AG09309 (cell line): ENCODE data around the gene R3HDML.
"Not testable (repeated sequence)": the region's sequence is repeated elsewhere in the genome, so short reads cannot be mapped to it uniquely, and the experiment has no call there.

Experiments used
- DNase-seq: peaks from one replicate; pipeline ENCODE4 v3.0.0-alpha.2; 2010; ENCODE audit warnings: low read depth
- H3K4me3 ChIP-seq: 2 replicates; pipeline ENCODE4 v1.5.1; 2011; ENCODE audit warnings: mild to moderate bottlenecking, low read depth, low read length, moderate library complexity; ENCODE audit not compliant: control insufficient read depth
- CTCF ChIP-seq: IDR thresholded peaks from 2 replicates; pipeline ENCODE4 v1.5.1; 2011; ENCODE audit warnings: mild to moderate bottlenecking, low read depth, low read length, inconsistent platforms; ENCODE audit not compliant: insufficient read depth, control insufficient read depth; ENCODE audit errors: missing control alignments

The R3HDML gene

GRCh38 chr20:44343162-44343675, 6.4 kb downstream of the R3HDML start:
- H3K4me3 ChIP-seq: no peak overlapping the region
- no peak for TF ChIP-seq CTCF
- DNase-seq: no peak

GRCh38 chr20:44344723-44345122, 7.9 kb downstream of the R3HDML start:
- no peak for DNase-seq
- TF ChIP-seq CTCF: no peak
- no peak overlapping the region for H3K4me3 ChIP-seq

- no peak overlapping the region for H3K4me3 ChIP-seq
- DNase-seq: no peak
- no peak for TF ChIP-seq CTCF
Measured at GRCh38 chr20:44345147-44345546, 8.3 kb downstream of the R3HDML start.

GRCh38 chr20:44345941-44346340, 9.1 kb downstream of the R3HDML start:
- not testable (repeated sequence) for DNase-seq

GRCh38 chr20:44348168-44348659, 11.4 kb downstream of the R3HDML start:
- TF ChIP-seq CTCF: no peak
- no peak overlapping the region for H3K4me3 ChIP-seq
- no peak for DNase-seq

More at GRCh38 chr20:44345941-44346340, 9.1 kb downstream of the R3HDML start:
- H3K4me3 ChIP-seq: not testable (repeated sequence)

GRCh38 chr20:44349349-44349748, 12.5 kb downstream of the R3HDML start:
- no peak for DNase-seq
- H3K4me3 ChIP-seq: no peak overlapping the region
- no peak for TF ChIP-seq CTCF

- H3K4me3 ChIP-seq: no peak overlapping the region
- TF ChIP-seq CTCF: no peak
- DNase-seq: no peak
Measured at GRCh38 chr20:44350567-44350966, 13.7 kb downstream of the R3HDML start.
